GM11168 (cell line): ENCODE data around the gene SYNDIG1.
"Not testable (repeated sequence)": the region's sequence is repeated elsewhere in the genome, so short reads cannot be mapped to it uniquely, and the experiment has no call there.

Experiments
- in situ Hi-C: fragments of 300-500 bp; cut with MboI; formaldehyde crosslinking; loops from one replicate; pipeline ENCODE4 v1.12.0; 2022; ENCODE audit warnings: low sequenced_read_pairs; ENCODE audit not compliant: unreplicated experiment

Gene SYNDIG1

GRCh38 chr20:24622856-24623255, 153.4 kb downstream of the SYNDIG1 start:
- in situ Hi-C loops = no loop called here

GRCh38 chr20:24626141-24626540, 156.7 kb downstream of the SYNDIG1 start:
- in situ Hi-C loops = not testable (repeated sequence)

GRCh38 chr20:24627291-24627690, 157.9 kb downstream of the SYNDIG1 start:
- in situ Hi-C loops = no loop called here

- in situ Hi-C loops = no loop called here
Measured at GRCh38 chr20:24627926-24628325, 158.5 kb downstream of the SYNDIG1 start.

GRCh38 chr20:24628985-24629384, 159.6 kb downstream of the SYNDIG1 start:
- in situ Hi-C loops = no loop called here

GRCh38 chr20:24629668-24630067, 160.2 kb downstream of the SYNDIG1 start:
- in situ Hi-C loops = no loop called here

- in situ Hi-C loops = no loop called here
Measured at GRCh38 chr20:24630486-24631172, 161.2 kb downstream of the SYNDIG1 start.

GRCh38 chr20:24631173-24631505, 161.7 kb downstream of the SYNDIG1 start:
- in situ Hi-C loops = no loop called here

GRCh38 chr20:24632581-24632980, 163.2 kb downstream of the SYNDIG1 start:
- in situ Hi-C loops = no loop called here

GRCh38 chr20:24633026-24633425, 163.6 kb downstream of the SYNDIG1 start:
- in situ Hi-C loops = no loop called here

- in situ Hi-C loops = no loop called here
Measured at GRCh38 chr20:24633521-24633920, 164.1 kb downstream of the SYNDIG1 start.

- in situ Hi-C loops = no loop called here
Measured at GRCh38 chr20:24634855-24635254, 165.4 kb downstream of the SYNDIG1 start.

GRCh38 chr20:24636626-24637025, 167.2 kb downstream of the SYNDIG1 start:
- in situ Hi-C loops = no loop called here

- in situ Hi-C loops = no loop called here
Measured at GRCh38 chr20:24637087-24637486, 167.7 kb downstream of the SYNDIG1 start.

- in situ Hi-C loops = no loop called here
Measured at GRCh38 chr20:24637941-24638340, 168.5 kb downstream of the SYNDIG1 start.

- in situ Hi-C loops = no loop called here
Measured at GRCh38 chr20:24638591-24639548, 169.4 kb downstream of the SYNDIG1 start.

GRCh38 chr20:24640276-24640675, 170.8 kb downstream of the SYNDIG1 start:
- in situ Hi-C loops = no loop called here

- in situ Hi-C loops = no loop called here
Measured at GRCh38 chr20:24640686-24641085, 171.3 kb downstream of the SYNDIG1 start.

GRCh38 chr20:24643731-24644626, 174.6 kb downstream of the SYNDIG1 start:
- in situ Hi-C loops = no loop called here

- in situ Hi-C loops = no loop called here
Measured at GRCh38 chr20:24646321-24646720, 176.9 kb downstream of the SYNDIG1 start.
